HCT116 (cell line): ENCODE results near the gene CNTN4.

Experiments used
- ELF1 ChIP-seq: IDR thresholded peaks from 2 replicates; pipeline ENCODE4 v1.6.1; 2012; ENCODE audit warnings: low read depth, borderline replicate concordance
- EZH2 ChIP-seq: fragments of 200-600 bp; sonication (generic); IDR thresholded peaks from 2 replicates; pipeline ENCODE4 v1.6.1; 2017; ENCODE audit warnings: antibody characterized with exemption, mixed run types
- EZH2phosphoT487 ChIP-seq: fragments of 200-600 bp; IDR thresholded peaks from 2 replicates; pipeline ENCODE4 v1.6.1; 2018; ENCODE audit warnings: antibody characterized with exemption, borderline replicate concordance
- POLR2A ChIP-seq: IDR thresholded peaks from 2 replicates; pipeline ENCODE4 v1.7.0; 2011; ENCODE audit warnings: borderline replicate concordance; ENCODE audit not compliant: insufficient read depth, insufficient read length; ENCODE audit errors: extremely low read depth
- REST ChIP-seq: IDR thresholded peaks from 2 replicates; pipeline ENCODE4 v1.6.1; 2012; ENCODE audit warnings: low read depth
- TCF7L2 ChIP-seq: IDR thresholded peaks from 2 replicates; pipeline ENCODE4 v1.7.0; 2011; ENCODE audit warnings: borderline replicate concordance, inconsistent platforms; ENCODE audit not compliant: insufficient read depth, insufficient read length; ENCODE audit errors: extremely low read depth
- ZBTB33 ChIP-seq: IDR thresholded peaks from 2 replicates; pipeline ENCODE4 v1.6.1; 2011; ENCODE audit warnings: mild to moderate bottlenecking, low read length, moderate library complexity; ENCODE audit not compliant: insufficient replicate concordance; ENCODE audit errors: extremely low read depth
- ZNF274 ChIP-seq: fragments of 200-500 bp; sonication (Bioruptor generic); IDR thresholded peaks from 2 replicates; pipeline ENCODE4 v1.6.1; 2014; ENCODE audit warnings: mild to moderate bottlenecking, low read depth, low read length, inconsistent platforms
- TF ChIP-seq, protein P1 (sequence below), 3 experiments: fragments of 200-600 bp in 1 of 3; sonication (generic) in 1 of 3; IDR thresholded peaks in 2 of 3; conservative IDR thresholded peaks in 1 of 3; 2 replicates each; pipeline ENCODE4 v1.5.1; 2012 to 2017; ENCODE audit warnings: low read depth in 2 of 3, low read length in 2 of 3, antibody characterized with exemption in 1 of 3, borderline replicate concordance in 1 of 3, control low read depth in 1 of 3, mild to moderate bottlenecking in 1 of 3, mixed read lengths in 1 of 3, mixed run types in 1 of 3, moderate library complexity in 1 of 3; ENCODE audit not compliant: insufficient read depth in 1 of 3
- TF ChIP-seq, protein P2 (sequence below): IDR thresholded peaks from 2 replicates; pipeline ENCODE4 v1.6.1; 2012

DNA sequence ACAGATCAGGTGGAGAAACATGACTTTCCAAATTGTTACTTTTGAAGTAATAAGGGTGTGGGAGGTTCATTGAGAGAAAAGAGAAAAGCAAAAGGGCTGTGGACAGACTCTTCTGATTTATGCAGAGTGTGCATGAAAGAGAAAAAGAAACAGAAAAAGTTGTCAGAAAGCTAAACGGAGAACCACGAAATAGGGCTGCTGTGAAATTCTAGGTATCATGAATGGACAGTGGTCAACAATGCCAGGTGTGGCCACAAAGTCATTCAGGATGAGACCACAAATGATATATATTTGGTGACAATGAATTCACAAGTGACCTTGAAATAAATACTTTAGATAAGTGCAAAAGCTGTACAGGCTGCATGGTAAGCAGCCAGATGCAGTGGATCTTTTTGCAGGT, 841.4 kb downstream of the CNTN4 start:
- TF ChIP-seq REST = no peak
- TF ChIP-seq, protein P1, sequence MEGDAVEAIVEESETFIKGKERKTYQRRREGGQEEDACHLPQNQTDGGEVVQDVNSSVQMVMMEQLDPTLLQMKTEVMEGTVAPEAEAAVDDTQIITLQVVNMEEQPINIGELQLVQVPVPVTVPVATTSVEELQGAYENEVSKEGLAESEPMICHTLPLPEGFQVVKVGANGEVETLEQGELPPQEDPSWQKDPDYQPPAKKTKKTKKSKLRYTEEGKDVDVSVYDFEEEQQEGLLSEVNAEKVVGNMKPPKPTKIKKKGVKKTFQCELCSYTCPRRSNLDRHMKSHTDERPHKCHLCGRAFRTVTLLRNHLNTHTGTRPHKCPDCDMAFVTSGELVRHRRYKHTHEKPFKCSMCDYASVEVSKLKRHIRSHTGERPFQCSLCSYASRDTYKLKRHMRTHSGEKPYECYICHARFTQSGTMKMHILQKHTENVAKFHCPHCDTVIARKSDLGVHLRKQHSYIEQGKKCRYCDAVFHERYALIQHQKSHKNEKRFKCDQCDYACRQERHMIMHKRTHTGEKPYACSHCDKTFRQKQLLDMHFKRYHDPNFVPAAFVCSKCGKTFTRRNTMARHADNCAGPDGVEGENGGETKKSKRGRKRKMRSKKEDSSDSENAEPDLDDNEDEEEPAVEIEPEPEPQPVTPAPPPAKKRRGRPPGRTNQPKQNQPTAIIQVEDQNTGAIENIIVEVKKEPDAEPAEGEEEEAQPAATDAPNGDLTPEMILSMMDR (IDR thresholded peaks at IDR 0.05 in 2 of 3, conservative IDR thresholded peaks at IDR 0.05 in 1 of 3; ENCODE audit: borderline replicate concordance in 1 of 3, insufficient read depth in 1 of 3, low read depth in 2 of 3, low read length in 2 of 3) = no peak
- no peak for TF ChIP-seq POLR2A
- TF ChIP-seq, protein P2, sequence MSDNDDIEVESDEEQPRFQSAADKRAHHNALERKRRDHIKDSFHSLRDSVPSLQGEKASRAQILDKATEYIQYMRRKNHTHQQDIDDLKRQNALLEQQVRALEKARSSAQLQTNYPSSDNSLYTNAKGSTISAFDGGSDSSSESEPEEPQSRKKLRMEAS = no peak
- no peak for TF ChIP-seq ZNF274
- no peak for TF ChIP-seq ELF1
- TF ChIP-seq EZH2phosphoT487 = no peak
- no peak for TF ChIP-seq TCF7L2
- no peak for TF ChIP-seq ZBTB33
- no peak for TF ChIP-seq EZH2
